GM12878 (cell line): Measurements from ENCODE around the gene PANX2. TPM values are rescaled to one million over a fixed set of nuclear protein-coding genes. Genes with fewer than 3 reads are reported as not detected.

Experiments
- CEBPZ ChIP-seq: fragments of 150-350 bp; IDR thresholded peaks from 2 replicates; pipeline ENCODE4 v1.6.1; 2016; ENCODE audit warnings: low read depth, low read length
- DPF2 ChIP-seq: fragments of 450-650 bp; IDR thresholded peaks from 2 replicates; pipeline ENCODE4 v1.6.1; 2017; ENCODE audit warnings: mild to moderate bottlenecking
- EED ChIP-seq: sonication (generic); IDR thresholded peaks from 2 replicates; pipeline ENCODE4 v1.6.1; 2016; ENCODE audit warnings: antibody characterized with exemption, low read depth
- EGR1 ChIP-seq, 2 experiments: IDR thresholded peaks; 1 replicate in 1 of 2; 2 replicates in 1 of 2; pipeline ENCODE4 v1.6.1; 2011 to 2012; ENCODE audit warnings: low read depth in 2 of 2, low read length in 2 of 2, borderline replicate concordance in 1 of 2, mild to moderate bottlenecking in 1 of 2, moderate library complexity in 1 of 2
- LARP7 ChIP-seq: fragments of 450-650 bp; IDR thresholded peaks from 2 replicates; pipeline ENCODE4 v1.6.1; 2017; ENCODE audit warnings: mild to moderate bottlenecking
- NR2F1 ChIP-seq: fragments of 450-650 bp; conservative IDR thresholded peaks from 2 replicates; pipeline ENCODE4 v1.6.1; 2017; ENCODE audit warnings: mild to moderate bottlenecking
- POLR2A ChIP-seq: IDR thresholded peaks from 2 replicates; pipeline ENCODE4 v1.6.1; 2011; ENCODE audit warnings: low read depth, mild to moderate bottlenecking, low read length
- RCOR1 ChIP-seq: conservative IDR thresholded peaks from 2 replicates; pipeline ENCODE4 v1.6.1; 2012; ENCODE audit warnings: low read depth, low read length, improper control_type of control experiment
- REST ChIP-seq: IDR thresholded peaks from 2 replicates; pipeline ENCODE4 v1.6.1; 2012; ENCODE audit warnings: mild to moderate bottlenecking, low read depth, low read length
- SIX5 ChIP-seq: IDR thresholded peaks from 2 replicates; pipeline ENCODE4 v1.6.1; 2011; ENCODE audit warnings: mild to moderate bottlenecking, low read depth, low read length, moderate library complexity; ENCODE audit not compliant: severe bottlenecking
- TAF1 ChIP-seq: IDR thresholded peaks from 2 replicates; pipeline ENCODE4 v1.6.1; 2011; ENCODE audit warnings: mild to moderate bottlenecking, low read depth, low read length, borderline replicate concordance
- ZNF622 ChIP-seq: fragments of 450-650 bp; IDR thresholded peaks from 2 replicates; pipeline ENCODE4 v1.6.1; 2017; ENCODE audit warnings: mild to moderate bottlenecking, inconsistent platforms
- polyA plus RNA-seq, 11 experiments: library from polyadenylated mRNA; depleted of rRNA in 4 of 11; unstranded in 6 of 11; stranded (reverse) in 5 of 11; fragments of >200 nt; fragmentation: Nextera tagmentation in 4 of 11; fragmentation: Illumina TruSeq in 1 of 11; extraction: Ambion mirVana in 4 of 11; extraction: Trizol in 1 of 11; gene quantifications; 1 replicate in 1 of 11; 2 replicates in 10 of 11; pipeline versions ENCODE4 v1.2.1 to v1.2.3, GENCODE V29; 2011 to 2016; ENCODE audit warnings: inconsistent platforms in 2 of 11, missing spikeins in 2 of 11, low read depth in 1 of 11
- total RNA-seq, 4 experiments: library from RNA; depleted of rRNA in 3 of 4; stranded (reverse); fragments of >200 nt in 3 of 4; fragmentation: Illumina TruSeq in 1 of 4; extraction: Trizol in 1 of 4; gene quantifications; 2 replicates each; pipeline versions ENCODE4 v1.2.1 to v1.2.3, GENCODE V29; 2013 to 2021
- TF ChIP-seq, protein P1 (sequence below): IDR thresholded peaks from 2 replicates; pipeline ENCODE4 v1.6.1; 2012; ENCODE audit warnings: improper control_type of control experiment, low read depth, low read length; ENCODE audit not compliant: insufficient replicate concordance
- TF ChIP-seq, protein P2 (sequence below): fragments of 450-650 bp; formaldehyde crosslinking; IDR thresholded peaks from 2 replicates; pipeline ENCODE4 v1.4.0; 2020; ENCODE audit warnings: mild to moderate bottlenecking, moderate library complexity

Gene PANX2
- total and polyA plus RNA-seq, 10 of the 15 experiments (the other 5 are each of a cell fraction or from before 2014, with no cell fraction given), result 0.04 to 0.44 (median 0.17) TPM; not detected in 5

GRCh38 chr22:50200461-50201190 lies 30.1 kb downstream of the PANX2 start, which contains the start of gene SELENOO (continued):
- peak; percentile 63 for TF ChIP-seq SIX5
- TF ChIP-seq DPF2, result peak; percentile 91
- no peak for TF ChIP-seq TAF1
- no peak for TF ChIP-seq EED
- no peak for TF ChIP-seq CEBPZ
- TF ChIP-seq EGR1 (IDR thresholded peaks at IDR 0.05; ENCODE audit: borderline replicate concordance in 1 of 2, low read depth in 2 of 2, low read length in 2 of 2), result no peak
- TF ChIP-seq RCOR1, result no peak
- no peak for TF ChIP-seq REST
- TF ChIP-seq, protein P1, sequence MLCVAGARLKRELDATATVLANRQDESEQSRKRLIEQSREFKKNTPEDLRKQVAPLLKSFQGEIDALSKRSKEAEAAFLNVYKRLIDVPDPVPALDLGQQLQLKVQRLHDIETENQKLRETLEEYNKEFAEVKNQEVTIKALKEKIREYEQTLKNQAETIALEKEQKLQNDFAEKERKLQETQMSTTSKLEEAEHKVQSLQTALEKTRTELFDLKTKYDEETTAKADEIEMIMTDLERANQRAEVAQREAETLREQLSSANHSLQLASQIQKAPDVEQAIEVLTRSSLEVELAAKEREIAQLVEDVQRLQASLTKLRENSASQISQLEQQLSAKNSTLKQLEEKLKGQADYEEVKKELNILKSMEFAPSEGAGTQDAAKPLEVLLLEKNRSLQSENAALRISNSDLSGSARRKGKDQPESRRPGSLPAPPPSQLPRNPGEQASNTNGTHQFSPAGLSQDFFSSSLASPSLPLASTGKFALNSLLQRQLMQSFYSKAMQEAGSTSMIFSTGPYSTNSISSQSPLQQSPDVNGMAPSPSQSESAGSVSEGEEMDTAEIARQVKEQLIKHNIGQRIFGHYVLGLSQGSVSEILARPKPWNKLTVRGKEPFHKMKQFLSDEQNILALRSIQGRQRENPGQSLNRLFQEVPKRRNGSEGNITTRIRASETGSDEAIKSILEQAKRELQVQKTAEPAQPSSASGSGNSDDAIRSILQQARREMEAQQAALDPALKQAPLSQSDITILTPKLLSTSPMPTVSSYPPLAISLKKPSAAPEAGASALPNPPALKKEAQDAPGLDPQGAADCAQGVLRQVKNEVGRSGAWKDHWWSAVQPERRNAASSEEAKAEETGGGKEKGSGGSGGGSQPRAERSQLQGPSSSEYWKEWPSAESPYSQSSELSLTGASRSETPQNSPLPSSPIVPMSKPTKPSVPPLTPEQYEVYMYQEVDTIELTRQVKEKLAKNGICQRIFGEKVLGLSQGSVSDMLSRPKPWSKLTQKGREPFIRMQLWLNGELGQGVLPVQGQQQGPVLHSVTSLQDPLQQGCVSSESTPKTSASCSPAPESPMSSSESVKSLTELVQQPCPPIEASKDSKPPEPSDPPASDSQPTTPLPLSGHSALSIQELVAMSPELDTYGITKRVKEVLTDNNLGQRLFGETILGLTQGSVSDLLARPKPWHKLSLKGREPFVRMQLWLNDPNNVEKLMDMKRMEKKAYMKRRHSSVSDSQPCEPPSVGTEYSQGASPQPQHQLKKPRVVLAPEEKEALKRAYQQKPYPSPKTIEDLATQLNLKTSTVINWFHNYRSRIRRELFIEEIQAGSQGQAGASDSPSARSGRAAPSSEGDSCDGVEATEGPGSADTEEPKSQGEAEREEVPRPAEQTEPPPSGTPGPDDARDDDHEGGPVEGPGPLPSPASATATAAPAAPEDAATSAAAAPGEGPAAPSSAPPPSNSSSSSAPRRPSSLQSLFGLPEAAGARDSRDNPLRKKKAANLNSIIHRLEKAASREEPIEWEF, result no peak
- no peak; the same call in 1 of the 2 replicates for TF ChIP-seq NR2F1
- peak; percentile 35; the same call in 1 of the 2 replicates for TF ChIP-seq LARP7
- TF ChIP-seq, protein P2, sequence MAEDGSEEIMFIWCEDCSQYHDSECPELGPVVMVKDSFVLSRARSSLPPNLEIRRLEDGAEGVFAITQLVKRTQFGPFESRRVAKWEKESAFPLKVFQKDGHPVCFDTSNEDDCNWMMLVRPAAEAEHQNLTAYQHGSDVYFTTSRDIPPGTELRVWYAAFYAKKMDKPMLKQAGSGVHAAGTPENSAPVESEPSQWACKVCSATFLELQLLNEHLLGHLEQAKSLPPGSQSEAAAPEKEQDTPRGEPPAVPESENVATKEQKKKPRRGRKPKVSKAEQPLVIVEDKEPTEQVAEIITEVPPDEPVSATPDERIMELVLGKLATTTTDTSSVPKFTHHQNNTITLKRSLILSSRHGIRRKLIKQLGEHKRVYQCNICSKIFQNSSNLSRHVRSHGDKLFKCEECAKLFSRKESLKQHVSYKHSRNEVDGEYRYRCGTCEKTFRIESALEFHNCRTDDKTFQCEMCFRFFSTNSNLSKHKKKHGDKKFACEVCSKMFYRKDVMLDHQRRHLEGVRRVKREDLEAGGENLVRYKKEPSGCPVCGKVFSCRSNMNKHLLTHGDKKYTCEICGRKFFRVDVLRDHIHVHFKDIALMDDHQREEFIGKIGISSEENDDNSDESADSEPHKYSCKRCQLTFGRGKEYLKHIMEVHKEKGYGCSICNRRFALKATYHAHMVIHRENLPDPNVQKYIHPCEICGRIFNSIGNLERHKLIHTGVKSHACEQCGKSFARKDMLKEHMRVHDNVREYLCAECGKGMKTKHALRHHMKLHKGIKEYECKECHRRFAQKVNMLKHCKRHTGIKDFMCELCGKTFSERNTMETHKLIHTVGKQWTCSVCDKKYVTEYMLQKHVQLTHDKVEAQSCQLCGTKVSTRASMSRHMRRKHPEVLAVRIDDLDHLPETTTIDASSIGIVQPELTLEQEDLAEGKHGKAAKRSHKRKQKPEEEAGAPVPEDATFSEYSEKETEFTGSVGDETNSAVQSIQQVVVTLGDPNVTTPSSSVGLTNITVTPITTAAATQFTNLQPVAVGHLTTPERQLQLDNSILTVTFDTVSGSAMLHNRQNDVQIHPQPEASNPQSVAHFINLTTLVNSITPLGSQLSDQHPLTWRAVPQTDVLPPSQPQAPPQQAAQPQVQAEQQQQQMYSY (CRISPR knock-in tag), result no peak
- peak; percentile 83 for TF ChIP-seq POLR2A
- no peak for TF ChIP-seq ZNF622
